Measurements from ENCODE around the gene HS2ST1.

DNA sequence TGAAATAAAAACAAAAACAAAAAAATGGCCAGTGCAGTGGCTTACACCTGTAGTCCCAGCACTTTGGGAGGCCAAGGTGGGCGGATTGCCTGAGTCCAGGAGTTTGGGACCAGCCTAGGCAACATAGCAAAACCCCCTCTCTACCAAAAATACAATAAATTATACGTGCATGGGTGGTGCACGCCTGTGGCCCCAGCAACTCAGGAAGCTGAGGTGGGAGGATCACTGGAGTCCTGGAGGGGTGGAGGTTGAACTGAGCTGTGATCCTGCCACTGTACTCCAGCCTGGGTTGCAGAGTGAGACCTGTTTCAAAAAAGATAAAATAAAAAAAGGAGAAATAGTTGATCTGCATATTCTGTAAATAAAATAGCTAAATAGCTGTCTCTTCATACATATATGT lies 41.2 kb downstream of the HS2ST1 start:
- TF ChIP-seq CBX2 (IDR thresholded peaks at IDR 0.05; ENCODE audit: borderline replicate concordance, low read depth) (no peak), RFX5 (IDR thresholded peaks at IDR 0.05) (no peak), HOXA7 (CRISPR knock-in tag; IDR thresholded peaks at IDR 0.05) (no peak), TFCP2L1 (CRISPR knock-in tag; IDR thresholded peaks at IDR 0.05) (no peak), POLR2A (IDR thresholded peaks at IDR 0.05; ENCODE audit: low read length) (no peak), RAD21 (conservative IDR thresholded peaks at IDR 0.05 in 1 of 2, IDR thresholded peaks at IDR 0.05 in 1 of 2) (no peak), POLR2AphosphoS2 (conservative IDR thresholded peaks at IDR 0.05; ENCODE audit: low read length) (no peak), RNF2 (IDR thresholded peaks at IDR 0.05; ENCODE audit: borderline replicate concordance, low read depth) (no peak), EP300 (IDR thresholded peaks at IDR 0.05) (no peak)
- TF ChIP-seq, protein P1, sequence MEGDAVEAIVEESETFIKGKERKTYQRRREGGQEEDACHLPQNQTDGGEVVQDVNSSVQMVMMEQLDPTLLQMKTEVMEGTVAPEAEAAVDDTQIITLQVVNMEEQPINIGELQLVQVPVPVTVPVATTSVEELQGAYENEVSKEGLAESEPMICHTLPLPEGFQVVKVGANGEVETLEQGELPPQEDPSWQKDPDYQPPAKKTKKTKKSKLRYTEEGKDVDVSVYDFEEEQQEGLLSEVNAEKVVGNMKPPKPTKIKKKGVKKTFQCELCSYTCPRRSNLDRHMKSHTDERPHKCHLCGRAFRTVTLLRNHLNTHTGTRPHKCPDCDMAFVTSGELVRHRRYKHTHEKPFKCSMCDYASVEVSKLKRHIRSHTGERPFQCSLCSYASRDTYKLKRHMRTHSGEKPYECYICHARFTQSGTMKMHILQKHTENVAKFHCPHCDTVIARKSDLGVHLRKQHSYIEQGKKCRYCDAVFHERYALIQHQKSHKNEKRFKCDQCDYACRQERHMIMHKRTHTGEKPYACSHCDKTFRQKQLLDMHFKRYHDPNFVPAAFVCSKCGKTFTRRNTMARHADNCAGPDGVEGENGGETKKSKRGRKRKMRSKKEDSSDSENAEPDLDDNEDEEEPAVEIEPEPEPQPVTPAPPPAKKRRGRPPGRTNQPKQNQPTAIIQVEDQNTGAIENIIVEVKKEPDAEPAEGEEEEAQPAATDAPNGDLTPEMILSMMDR (IDR thresholded peaks at IDR 0.05): no peak
- TF ChIP-seq, protein P2, sequence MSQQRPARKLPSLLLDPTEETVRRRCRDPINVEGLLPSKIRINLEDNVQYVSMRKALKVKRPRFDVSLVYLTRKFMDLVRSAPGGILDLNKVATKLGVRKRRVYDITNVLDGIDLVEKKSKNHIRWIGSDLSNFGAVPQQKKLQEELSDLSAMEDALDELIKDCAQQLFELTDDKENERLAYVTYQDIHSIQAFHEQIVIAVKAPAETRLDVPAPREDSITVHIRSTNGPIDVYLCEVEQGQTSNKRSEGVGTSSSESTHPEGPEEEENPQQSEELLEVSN (IDR thresholded peaks at IDR 0.05; ENCODE audit: borderline replicate concordance, low read depth): no peak
- TF ChIP-seq, protein P3, sequence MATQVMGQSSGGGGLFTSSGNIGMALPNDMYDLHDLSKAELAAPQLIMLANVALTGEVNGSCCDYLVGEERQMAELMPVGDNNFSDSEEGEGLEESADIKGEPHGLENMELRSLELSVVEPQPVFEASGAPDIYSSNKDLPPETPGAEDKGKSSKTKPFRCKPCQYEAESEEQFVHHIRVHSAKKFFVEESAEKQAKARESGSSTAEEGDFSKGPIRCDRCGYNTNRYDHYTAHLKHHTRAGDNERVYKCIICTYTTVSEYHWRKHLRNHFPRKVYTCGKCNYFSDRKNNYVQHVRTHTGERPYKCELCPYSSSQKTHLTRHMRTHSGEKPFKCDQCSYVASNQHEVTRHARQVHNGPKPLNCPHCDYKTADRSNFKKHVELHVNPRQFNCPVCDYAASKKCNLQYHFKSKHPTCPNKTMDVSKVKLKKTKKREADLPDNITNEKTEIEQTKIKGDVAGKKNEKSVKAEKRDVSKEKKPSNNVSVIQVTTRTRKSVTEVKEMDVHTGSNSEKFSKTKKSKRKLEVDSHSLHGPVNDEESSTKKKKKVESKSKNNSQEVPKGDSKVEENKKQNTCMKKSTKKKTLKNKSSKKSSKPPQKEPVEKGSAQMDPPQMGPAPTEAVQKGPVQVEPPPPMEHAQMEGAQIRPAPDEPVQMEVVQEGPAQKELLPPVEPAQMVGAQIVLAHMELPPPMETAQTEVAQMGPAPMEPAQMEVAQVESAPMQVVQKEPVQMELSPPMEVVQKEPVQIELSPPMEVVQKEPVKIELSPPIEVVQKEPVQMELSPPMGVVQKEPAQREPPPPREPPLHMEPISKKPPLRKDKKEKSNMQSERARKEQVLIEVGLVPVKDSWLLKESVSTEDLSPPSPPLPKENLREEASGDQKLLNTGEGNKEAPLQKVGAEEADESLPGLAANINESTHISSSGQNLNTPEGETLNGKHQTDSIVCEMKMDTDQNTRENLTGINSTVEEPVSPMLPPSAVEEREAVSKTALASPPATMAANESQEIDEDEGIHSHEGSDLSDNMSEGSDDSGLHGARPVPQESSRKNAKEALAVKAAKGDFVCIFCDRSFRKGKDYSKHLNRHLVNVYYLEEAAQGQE (IDR thresholded peaks at IDR 0.05): no peak
